ENCODE data around the gene PLAGL2. TPM values are rescaled to one million over a fixed set of nuclear protein-coding genes. Genes with fewer than 3 reads are reported as not detected.

The PLAGL2 gene
- total and polyA plus RNA-seq, 2 of the 8 experiments (the other 6 are each of a cell fraction or from before 2014, with no cell fraction given) = 20.6 to 25.4 TPM

DNA sequence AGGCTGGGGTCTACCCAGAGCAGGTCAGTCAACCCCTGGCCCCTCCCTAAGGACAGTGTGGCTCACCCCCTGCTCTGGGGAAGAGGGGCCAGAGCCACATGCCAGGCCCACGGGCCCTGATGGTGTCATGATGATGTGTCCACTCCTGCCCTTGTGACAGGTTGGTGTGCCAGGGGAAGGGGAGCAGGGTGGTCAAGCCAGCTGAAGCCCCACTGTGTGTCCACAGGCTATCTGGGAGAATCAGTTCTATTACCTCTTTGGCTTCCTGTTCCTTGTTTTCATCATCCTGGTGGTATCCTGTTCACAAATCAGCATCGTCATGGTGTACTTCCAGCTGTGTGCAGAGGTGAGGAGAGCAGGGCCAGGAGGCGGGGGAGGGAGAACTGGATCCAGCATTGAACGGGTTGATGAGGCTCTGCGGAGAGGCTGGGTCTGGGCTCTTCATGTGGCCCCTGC, 47.7 kb downstream of the PLAGL2 start:
- no peak overlapping the region for H3K4ac ChIP-seq (replicated peaks; ENCODE audit: insufficient read length, low read depth, low read length)
- no peaks in the 10 kb centered on the region for H3K79me1 ChIP-seq (ENCODE audit: low read depth, low read length)
- no peak overlapping the region for H3K23ac ChIP-seq (ENCODE audit: insufficient read length)
- no peaks in the 10 kb centered on the region for H3K23me2 ChIP-seq (ENCODE audit: low read depth, low read length)
- peaks cover 26 to 55% (median 51%) of the 10 kb centered on the region in 4 experiments for H3K36me3 ChIP-seq (ENCODE audit: control insufficient read depth in 2 of 4, insufficient read depth in 4 of 4, low read length in 3 of 4)
- H2BK12ac ChIP-seq (ENCODE audit: low read depth, low read length) = no peak overlapping the region
- H4K5ac ChIP-seq (ENCODE audit: insufficient read length, low read depth, low read length) = no peak overlapping the region
- H3K18ac ChIP-seq (ENCODE audit: extremely low read depth, low read length) = no peak overlapping the region
- no peak overlapping the region for H3K14ac ChIP-seq (ENCODE audit: insufficient read length)
- peaks cover 0 to 2% (median 0%) of the 10 kb centered on the region in 4 experiments; a peak in 2 of 7 replicates for H3K4me1 ChIP-seq (replicated peaks in 1 of 4; ENCODE audit: control insufficient read depth in 3 of 4, insufficient read depth in 4 of 4, low read length in 3 of 4)
- FAIRE-seq = no peak
- H4K8ac ChIP-seq (ENCODE audit: extremely low read depth, insufficient read depth, low read length) = no peak overlapping the region
- no peak overlapping the region for H2AK5ac ChIP-seq (ENCODE audit: low read depth, low read length)
- TF ChIP-seq EZH2 (IDR thresholded peaks at IDR 0.05; ENCODE audit: low read depth, low read length, severe bottlenecking) = no peak
- no peak overlapping the region for H2BK15ac ChIP-seq (ENCODE audit: low read length)
- DNase-seq (ENCODE audit: low read depth in 1 of 2, low spot score in 2 of 2) = no peak
- no peak overlapping the region for H3K4me3 ChIP-seq (ENCODE audit: extremely low read depth in 1 of 4, insufficient read depth in 2 of 4, low read depth in 3 of 4, low read length in 4 of 4)
- POLR2A ChIA-PET (ENCODE audit: partially characterized antibody) = interaction anchor here (0.6 kb wide), 1 partner anchor 314 kb away, joined by 3 read pairs; no protein-coding TSS in a partner anchor
- no peak overlapping the region for H2BK120ac ChIP-seq (replicated peaks; ENCODE audit: low read depth, low read length)
- CTCF ChIA-PET (ENCODE audit: partially characterized antibody) = interaction anchor here (1.3 to 1.4 kb wide), 2 partner anchors 21 to 81 kb away, joined by 3 to 4 read pairs; no protein-coding TSS in a partner anchor
- H3K4me2 ChIP-seq (ENCODE audit: insufficient read depth in 1 of 2, low read depth in 2 of 2, low read length in 2 of 2) = no peak overlapping the region
- no peak overlapping the region; a peak in 1 of 7 replicates for H3K9ac ChIP-seq (replicated peaks in 1 of 4; ENCODE audit: extremely low read depth in 1 of 4, low read depth in 3 of 4, low read length in 3 of 4)
- H3K56ac ChIP-seq (replicated peaks; ENCODE audit: insufficient read length, low read depth, low read length) = no peak overlapping the region
- WGBS, 2 experiments (ENCODE audit: extremely low coverage in 1 of 2, insufficient coverage in 1 of 2, insufficient read length in 1 of 2, insufficient replicate concordance in 2 of 2, low coverage in 1 of 2, low lambda C conversion rate in 2 of 2, missing lambda C conversion rate in 1 of 2) = 83% methylated on average over 5 of the region's 5 CpGs; no CpG with 5 or more reads in 1 of the 2 experiments
- no peaks in the 10 kb centered on the region for H3K9me3 ChIP-seq (ENCODE audit: insufficient read depth in 2 of 2, low read depth in 1 of 2, low read length in 1 of 2)
- H2BK20ac ChIP-seq (ENCODE audit: low read length) = no peak overlapping the region
- H3K27me3 ChIP-seq (replicated peaks in 1 of 4; ENCODE audit: control insufficient read depth in 3 of 4, extremely low read depth in 1 of 4, insufficient read depth in 3 of 4, low read length in 3 of 4) = no peaks in the 10 kb centered on the region
- no peaks in the 10 kb centered on the region for H3K79me2 ChIP-seq (ENCODE audit: control insufficient read depth in 1 of 2, insufficient read depth in 2 of 2, low read length in 2 of 2)
- no peak overlapping the region for H2BK5ac ChIP-seq (ENCODE audit: low read depth, low read length)
- no peak overlapping the region for H4K91ac ChIP-seq (replicated peaks; ENCODE audit: insufficient read length, low read length)
- no peak overlapping the region for H3K27ac ChIP-seq (ENCODE audit: low read depth, low read length)
- H2AFZ ChIP-seq (ENCODE audit: low read length) = no peak overlapping the region
- peaks cover 3 to 5% of the 10 kb centered on the region in 2 experiments for H4K20me1 ChIP-seq (replicated peaks in 1 of 2; ENCODE audit: control insufficient read depth in 1 of 2, insufficient read depth in 2 of 2, low read length in 2 of 2)

Measured in H1 (cell line).